NK-92 treated with Interleukin-12 subunit alpha and Interleukin-12 subunit beta, amount 100 ng/mL, for 24 hours (cell line): ENCODE results near the gene BRINP1.

Experiments used
- DNase-seq: peaks from one replicate; lab custom pipeline; 2025; lab: John Stamatoyannopoulos, UW

The BRINP1 gene

DNA sequence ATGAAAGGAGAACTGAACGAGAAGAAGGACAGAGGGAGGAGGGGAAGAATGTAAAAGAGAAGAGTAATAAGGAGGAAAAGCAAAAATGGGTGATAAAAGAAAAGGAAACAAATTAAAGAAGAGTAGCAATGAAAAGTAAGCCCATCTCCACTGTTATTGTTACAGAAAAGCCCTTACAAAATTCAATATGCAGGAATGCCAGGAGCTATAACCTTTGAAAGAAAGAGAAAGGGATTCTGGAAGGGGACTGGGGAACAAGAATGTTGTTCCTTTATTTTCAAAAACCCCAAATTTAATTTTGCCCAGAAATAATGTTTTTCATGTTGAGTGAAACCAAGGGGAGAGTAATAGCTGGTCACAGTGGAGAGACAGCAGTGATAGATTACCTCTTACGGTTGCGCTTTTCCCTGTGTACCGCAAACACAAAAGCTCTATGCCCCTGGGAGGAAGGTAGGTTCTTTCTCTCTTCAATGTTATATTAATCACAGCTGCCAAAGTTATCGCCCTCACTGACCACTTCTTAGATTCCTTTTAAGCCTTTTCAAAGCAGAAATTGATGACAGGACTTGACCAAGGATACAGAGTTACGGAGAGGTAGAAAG is 86.7 kb downstream of the BRINP1 start:
- no peak for DNase-seq

DNA sequence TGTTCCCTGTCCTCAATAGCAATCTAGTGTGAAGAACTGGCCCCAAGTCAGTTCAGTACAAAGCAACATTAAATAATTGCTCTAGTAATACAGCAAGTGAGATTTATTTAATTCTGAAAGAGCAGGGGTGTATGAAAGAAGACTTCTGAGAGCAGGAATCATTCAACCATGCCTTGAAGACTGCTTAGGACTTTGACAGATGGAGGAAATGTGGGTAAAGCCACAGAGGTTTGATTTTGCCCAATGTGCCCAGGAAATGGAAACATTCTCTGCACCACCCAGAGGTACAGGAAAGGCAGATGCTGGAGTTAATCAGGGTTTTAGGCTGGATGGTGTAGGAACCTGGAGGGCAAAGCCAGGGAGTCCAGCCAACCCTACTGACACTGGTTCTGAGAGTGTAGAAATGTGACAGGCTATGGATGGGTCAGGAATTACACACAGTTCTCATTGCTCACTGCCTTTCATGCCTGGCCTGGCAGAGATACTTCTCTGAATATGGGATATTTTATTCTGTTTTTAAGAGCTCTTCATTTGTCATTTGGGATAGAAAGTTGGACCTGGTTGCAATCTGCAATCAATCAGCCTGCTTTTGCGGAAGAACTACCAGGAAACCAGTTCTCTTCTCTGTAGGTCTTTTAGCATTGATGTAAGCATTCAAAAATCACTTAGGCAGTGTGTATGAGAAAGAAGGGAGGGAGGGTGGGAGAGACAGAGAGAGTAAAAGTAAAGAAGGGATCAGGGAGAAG is 88.3 kb downstream of the BRINP1 start:
- no peak for DNase-seq

DNA sequence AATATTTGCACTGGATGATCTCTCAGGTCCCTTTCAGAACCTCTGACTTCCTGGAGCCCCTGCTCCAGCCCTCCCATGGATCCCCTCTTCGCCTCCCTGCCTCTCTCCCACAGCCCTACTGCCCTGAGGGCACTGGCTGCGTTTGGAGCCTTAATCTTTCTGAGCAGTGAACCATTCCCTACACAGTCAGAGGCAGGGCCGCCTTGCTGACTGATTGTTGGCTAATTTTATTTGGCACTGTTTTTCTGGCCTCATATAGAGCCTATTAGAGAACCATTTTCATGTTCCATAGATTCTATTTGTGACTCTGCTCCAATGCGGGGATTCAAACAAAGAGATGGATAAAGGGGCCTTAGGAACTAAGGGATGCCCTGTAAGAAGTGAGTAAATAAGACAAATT is 91.1 kb downstream of the BRINP1 start:
- no peak for DNase-seq

DNA sequence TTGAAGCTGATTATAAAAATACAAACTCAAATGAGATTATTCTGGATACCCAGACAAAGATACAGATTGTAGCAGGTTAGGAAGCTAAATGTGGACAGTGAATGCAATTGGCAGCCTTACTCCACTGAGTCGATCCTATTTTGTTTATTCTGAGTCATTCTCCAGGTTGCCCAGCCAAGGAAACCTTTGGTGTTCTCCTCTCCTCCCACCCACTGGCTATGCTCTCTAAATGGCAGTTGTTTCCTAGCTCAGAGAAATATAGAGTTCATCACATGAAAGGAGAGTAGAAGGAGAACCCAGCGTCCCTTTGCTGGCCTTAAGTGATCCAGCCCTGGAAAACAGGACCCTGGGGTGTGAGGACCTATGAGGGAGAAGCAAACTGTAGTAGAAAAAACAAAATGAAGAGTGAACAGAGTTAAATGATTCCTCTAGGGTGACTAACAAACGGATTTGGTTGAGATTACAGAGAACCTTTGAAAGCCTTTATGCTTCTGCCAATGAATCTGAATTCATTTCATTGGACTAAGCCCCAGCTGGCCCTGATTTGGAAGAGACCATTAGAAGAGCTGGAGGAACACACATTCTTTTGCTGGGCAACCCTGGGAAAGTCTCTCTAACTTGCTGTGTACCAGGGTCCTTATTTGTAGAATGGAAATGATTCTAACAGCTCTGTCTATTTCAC is 95.1 kb downstream of the BRINP1 start:
- DNase-seq = no peak

DNA sequence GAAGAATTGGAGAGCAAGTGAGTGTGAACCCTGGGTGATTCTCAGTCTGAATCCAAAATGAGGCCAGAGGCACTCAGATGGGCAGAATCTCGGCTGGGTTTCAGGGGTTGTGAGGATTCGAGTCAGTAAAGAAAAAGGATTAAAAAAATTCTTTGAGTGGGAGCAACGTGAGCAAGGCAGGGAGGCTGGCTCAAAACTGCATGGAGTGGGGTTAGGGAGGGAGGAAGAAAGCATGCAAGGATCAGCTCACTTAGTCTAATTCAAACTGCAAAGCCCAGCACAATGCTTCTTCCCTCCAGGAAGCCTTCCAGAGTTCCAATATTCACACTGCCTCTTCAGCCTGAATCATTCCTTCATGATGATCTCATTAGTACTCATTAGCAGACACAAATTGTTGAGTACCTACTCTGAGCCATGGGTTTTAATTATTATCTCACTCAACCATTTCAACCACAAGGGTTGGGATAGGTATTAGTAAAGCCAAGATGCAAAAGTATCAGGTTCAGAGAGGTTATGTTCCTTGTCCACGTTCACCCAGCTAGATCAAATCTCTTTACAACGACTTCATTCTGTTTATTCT is 95.8 kb downstream of the BRINP1 start:
- DNase-seq = no peak

DNA sequence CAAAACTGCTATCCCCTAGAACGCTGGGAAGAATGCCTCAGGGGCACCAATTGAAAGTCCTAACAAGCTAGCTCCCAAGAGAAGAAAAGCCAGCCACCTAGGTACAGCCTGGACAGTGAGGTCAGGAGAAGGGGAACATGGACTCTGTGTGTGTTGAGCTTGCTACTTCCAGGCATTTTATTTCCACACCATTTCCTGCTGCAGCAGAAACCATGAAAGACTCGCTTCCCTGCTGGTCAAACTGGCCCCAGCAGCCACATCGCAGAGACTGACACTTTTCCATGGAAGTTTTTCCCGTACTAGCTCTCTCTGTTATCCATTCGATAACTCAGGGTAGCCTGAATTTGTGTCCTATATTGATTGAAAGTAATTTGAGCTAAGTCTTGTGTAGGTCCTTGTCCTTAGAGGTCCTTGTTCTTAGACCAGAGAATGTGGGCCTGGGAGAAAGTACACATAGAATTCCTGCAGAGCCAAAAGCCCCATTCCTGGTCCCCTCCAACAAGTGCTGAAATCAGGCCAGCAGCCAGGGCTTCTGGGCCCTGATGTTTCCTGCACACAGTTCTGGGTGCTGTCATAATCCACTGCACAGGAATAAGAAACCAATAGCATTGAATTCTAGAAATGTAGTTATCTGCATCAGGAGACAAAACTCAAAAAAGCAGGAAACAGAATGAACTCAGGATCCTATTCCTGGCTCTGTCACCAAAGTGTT is 96.6 kb downstream of the BRINP1 start:
- DNase-seq = no peak

DNA sequence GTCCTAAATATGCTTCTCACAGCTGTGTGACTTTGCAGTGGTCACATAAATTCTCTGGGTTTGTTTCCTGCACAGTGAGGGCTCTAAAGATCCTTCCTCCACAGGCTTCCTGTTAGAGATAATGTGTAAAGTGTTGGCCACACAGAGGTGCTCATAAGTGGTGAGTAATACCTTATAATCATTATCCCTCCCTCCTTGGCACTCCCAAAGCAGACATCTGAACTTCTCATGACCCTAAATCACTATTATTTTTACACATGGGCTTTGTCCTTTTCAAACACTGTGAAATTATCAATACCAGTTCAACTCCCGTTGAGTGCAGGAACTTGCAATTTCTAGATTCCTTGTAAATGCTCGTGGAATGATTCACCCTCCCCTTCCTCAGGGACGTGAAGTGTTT is 100.2 kb downstream of the BRINP1 start:
- DNase-seq = no peak

DNA sequence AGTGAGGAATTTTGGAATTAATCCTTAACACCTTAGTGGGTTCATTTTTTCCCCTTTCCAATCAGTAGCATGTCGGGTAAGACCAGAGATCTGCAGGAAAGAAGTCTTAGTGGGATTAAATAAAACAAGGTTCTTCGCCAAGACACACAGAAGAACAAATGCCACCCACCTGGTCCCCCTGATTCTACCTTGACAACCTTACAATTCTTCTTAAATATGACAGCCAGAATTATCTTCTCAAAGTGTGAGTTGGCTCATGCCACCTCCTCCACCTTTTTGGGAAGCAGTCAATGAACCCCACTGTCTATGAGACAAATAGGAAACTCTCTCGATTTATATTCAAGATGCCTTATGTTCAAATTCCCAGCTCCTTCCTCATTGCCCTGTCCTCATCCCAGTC is 105.1 kb downstream of the BRINP1 start:
- DNase-seq = no peak

DNA sequence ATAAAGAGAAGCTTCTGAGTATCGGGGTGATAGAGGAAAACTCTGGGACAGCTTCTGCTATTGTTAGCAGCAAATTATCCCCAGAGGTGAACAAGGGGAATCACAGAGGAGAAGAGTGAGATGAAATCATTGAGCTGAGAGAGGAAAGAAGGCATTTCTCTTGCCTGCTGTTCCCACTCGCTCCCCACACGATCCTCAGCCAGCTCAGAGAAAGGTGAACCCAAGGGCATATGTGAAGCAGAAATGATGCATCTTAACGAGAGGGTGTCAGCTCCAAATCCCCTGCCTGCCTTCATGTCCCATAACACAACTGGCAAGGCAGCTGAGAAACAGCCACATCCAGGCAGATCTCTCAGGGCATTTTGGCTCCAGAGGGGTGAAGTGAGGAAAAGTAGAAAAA is 111.6 kb downstream of the BRINP1 start:
- DNase-seq = no peak

DNA sequence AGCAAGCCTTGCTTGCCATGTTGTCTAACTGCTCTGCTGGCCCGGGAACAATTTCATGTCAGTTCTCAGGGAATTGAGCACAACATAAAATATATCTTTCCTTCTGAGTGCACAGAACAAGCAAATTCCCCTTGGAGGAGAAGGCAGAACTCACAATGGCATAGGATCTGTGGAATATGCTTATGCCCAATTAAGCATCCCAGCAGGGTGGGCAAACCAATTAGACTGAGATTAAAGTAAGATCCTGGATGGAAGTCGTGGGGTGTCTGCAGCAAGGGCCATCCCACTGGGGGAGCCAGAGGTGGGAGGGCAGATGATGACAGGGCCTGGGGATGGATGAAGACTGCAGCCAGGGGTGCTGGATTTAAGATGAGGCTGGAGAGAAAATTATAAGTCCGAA is 114.1 kb downstream of the BRINP1 start:
- DNase-seq = no peak

DNA sequence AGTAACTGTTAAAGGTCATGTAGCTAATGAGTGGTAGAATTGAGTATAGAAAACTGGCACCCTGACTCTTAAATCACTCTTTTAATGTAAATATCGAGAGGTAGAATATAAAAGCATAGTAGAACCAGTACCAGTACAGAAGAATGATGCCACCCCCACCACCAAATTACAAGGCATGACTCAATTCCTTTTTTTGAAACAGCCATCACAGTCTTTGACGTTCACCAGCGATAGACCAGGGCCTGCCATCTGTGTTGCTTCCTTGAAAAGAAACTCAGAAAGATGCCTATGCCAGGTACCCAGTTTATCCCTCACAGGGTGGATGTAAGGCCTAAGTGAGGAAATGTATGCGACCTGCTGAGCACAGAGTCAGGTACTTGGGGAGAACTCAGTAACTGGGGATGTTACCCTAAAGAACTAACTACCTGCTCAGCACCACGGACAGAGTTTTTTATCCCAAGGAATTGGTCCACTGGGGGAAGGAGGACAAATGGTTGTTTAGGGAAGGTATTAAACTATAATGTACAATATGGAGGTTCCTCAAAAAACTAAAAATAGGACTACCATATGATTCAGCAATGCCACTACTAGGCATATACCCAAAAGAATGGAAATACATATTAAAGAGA is 116.5 kb downstream of the BRINP1 start:
- DNase-seq = no peak

DNA sequence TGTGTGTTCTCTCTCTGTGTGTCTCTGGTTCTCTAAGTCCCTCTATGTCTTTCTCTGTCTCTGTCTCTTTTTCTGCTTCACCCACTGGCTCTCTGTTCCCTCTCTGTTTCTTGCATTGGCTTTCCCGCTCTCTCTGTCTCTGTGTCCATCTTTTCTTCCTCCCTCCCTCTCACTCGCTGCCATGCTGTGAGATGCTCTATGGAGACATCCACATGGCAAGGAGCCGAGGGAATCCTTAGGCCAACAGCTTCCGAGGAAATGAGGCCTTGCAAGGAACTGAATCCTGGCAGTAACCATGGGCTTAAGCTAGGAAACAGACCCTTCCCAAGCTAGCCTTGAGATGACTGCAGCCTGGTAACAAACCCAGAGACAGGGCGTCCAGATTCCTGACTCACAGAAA is 117.3 kb downstream of the BRINP1 start:
- no peak for DNase-seq

DNA sequence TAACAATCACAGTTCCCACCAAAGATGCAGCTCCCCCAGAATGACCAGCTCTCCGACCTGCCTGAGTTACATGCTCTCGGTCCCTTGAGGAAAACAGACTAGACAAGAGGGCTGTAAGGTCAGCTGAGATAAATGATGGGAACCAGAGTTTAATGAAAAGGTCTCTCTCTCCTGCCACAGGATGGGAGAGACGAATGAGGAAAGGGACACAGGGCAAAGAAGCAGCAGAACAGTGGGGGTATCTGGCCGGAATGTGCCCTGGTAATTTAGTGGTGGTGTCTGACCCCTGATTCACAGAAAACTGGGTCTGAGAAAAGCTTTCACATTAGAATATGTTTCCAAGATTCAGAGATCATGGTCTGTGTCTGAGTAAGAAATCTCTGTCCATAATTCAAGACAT is 118.5 kb downstream of the BRINP1 start:
- DNase-seq = no peak

DNA sequence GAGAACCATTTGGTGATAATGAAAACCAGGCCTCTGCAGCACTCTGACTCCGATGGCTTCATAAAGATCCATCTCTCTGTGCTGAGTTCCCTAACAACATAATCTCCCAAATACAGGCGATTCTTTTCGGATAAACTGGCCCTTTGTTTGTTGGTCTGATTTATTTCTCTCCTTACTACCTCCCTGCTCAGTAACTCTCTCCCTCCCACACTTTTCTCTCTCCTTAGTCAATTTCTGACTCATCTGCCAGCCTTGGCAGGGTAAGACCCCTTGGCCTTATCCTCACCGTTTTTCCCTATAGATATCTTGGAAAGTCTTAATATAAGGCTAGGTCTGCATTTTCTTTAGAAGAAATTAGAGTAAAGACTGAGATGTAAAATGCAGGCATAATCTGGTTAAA is 128.7 kb downstream of the BRINP1 start:
- no peak for DNase-seq

DNA sequence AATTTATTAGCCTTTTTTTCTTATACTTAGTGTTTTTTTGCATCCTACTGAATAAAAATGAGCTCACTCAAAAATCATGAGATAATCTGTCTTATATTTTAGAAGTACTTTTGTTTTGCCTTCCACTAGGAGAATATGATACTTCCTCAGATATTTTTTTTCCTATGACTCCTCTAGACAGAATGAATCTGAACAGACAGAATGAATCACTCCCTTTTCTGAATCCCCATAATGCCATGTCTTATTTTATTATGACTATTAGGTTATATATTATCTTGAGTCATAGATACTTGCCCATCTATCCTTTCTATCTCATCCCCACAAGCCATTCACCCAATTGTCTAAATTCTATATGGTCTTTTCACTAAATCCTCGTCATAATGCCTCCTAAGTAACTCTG is 134.6 kb downstream of the BRINP1 start:
- no peak for DNase-seq

DNA sequence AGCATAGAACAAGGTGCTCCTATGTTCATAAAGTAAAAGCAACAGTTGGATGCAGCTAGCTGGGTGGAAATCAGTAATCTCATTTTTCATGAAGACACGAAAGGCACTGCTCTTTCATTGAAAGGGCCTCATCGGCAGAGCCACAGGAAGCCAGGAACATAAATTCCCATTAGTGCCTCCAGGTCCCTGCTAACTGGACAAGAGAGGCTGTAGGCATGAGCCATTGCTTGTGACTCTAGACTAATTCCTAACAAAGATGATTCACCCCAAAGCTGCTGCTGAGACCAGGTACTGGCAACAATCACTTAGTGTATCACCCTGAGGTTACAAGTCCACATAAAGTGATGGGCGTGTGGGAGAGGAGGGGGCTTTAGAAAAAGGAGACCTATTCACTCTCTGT is 141.8 kb downstream of the BRINP1 start:
- no peak for DNase-seq

DNA sequence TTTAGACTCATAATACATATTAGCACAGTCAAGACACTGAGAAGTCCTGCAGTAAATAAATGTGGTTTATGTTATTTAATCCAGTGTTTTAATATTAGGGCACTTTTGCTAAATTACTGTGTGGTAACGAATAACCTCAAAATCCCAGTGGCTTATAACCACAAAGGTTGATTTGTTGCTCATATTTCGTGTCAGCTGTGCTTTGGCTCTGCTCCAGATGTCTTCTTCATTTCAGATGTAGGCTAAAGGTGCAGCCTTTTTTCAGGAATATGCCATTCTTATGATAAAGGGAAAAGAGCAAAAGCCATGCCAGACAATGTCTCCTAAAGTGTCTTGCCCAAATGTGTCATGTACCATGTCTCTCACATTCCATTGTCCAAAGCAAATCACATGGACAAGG is 144.8 kb downstream of the BRINP1 start:
- DNase-seq = no peak

DNA sequence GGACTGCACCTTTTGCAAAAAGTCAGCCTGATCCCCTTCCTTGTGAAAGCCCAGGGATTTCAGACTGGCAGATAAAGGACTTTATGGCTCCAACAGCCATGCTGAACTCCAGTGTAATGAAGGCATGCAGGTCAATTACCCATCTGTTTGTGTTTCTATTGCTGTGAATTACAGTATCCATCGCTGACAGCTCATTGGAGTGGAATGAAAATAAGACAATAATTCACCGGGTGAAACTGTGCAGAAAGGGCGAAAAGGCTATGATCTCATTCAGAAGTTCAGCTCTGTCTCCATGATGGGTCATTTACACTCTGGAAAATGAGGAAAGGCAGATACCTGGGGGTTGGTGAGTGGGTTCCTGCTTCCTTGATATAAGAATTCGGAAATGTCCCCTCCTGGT is 148.0 kb downstream of the BRINP1 start:
- DNase-seq = no peak

DNA sequence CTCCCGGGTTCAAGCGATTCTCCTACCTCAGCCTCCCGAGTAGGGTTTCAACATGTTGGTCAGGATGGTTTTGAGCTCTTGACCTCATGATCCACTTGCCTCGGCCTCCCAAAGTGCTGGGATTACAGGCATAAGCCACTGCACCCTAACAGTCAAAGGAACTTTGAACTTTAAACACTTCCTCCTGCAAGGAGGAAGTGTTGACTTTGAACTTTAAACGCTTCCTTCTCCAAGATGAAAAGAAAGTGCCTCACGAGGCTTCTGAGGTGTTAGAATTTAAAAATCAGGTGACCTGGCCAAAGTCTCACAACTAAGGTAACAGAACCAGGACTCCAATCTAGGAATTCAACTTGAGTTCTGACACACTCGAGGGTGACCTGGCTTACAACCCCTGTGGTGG is 150.9 kb downstream of the BRINP1 start:
- no peak for DNase-seq

DNA sequence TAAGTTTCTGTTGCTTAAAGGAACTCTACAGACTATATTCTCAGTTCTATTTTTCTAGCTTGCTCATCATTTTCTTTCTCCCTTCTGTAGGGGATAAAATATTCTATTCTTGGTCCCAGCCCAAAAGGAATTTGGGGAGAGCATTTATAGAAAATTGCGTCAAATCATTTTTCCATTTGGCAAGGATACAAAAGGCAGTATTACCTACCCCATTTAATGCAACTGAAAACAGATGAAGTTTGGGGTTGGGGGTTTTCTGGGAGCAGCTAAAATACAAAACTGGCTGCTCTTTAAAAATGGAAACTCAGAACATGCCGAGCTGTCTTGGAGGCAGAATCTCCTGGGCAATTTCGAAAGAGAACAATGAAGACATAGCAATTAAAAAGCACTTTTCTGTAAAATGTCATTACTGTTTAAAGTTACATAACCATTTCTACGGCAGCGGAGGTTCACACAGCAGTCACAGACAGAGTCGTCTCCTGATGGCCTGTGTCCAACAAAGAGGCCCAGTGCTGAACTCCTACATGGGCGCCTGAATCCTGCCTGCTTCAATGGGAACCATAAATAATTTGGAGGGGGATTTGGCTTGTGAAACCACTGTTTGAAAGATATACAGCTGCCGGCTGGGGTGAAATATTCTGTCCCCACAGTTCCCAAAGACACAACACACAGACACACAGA is 152.4 kb downstream of the BRINP1 start:
- DNase-seq = no peak

DNA sequence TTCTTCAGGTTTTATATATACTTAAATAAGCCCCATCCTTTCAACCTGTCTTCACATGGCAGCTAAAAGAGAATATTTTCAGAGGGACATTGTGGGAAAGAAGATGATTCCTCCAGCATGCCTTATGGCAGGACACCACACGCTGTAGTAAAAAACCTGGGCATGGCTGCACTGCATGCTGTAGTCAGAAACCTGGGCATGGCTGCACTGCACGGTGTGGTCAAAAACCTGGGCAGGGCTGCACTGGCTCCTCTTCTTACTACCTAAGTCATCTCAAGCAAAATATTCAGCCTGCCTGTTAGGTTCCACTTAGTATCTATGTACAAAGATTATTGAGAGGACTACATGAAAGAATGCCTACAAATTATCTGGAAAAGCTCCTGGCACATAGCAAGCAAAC is 153.6 kb downstream of the BRINP1 start:
- DNase-seq = no peak

DNA sequence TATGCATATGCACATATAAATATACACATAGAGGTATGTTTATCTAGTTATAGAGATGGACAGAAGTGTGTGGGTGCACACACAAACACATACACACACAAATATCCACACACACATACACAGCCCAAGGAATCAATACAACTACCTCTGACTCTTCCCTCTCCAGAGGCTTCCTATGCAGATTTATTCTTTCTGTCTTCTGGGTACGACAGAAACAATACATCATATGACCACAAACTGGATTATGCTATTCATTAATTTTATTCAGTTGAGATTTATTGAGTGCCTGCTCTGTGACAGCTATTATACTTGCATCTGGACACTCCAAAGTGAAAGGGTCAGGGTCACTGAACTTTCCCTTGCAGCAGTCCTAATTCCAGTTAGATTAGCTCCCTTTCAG is 155.8 kb downstream of the BRINP1 start:
- no peak for DNase-seq
